GM12878 (cell line): ENCODE results near the gene RETREG3. TPM values are rescaled to one million over a fixed set of nuclear protein-coding genes. Genes with fewer than 3 reads are reported as not detected.

Source experiments
- ATAC-seq: fragments of 200-7000 bp; cut with Tn5 transposase; 3 replicates; pipeline ENCODE4 v1.9.1; 2020; ENCODE audit warnings: mild to moderate bottlenecking, moderate library complexity
- BruUV-seq: library from RNA; stranded (reverse); fragments of 400-500 nt; replicated peaks from 2 replicates; lab custom pipeline; 2021; lab: Mats Ljungman, UMichigan
- CTCF ChIA-PET: fragments of 300-600 bp; sonication (Branson Sonifier 250); formaldehyde crosslinking; extraction: SDS; loops from one replicate; lab custom pipeline; 2021; ENCODE audit warnings: inconsistent platforms; lab: Yijun Ruan, JAX
- POLR2A ChIA-PET: fragments of 350-600 bp; formaldehyde crosslinking; extraction: SDS; loops from one replicate; lab custom pipeline; 2021; ENCODE audit warnings: inconsistent platforms; lab: Charles Lee
- RAD21 ChIA-PET: fragments of 300-600 bp; sonication (Branson Sonifier 250); formaldehyde crosslinking; loops from one replicate; lab custom pipeline; 2023; ENCODE audit warnings: antibody characterized with exemption; ENCODE audit not compliant: unreplicated experiment; lab: Charles Lee
- SMC1A ChIA-PET: fragments of 300-600 bp; sonication (Branson Sonifier 250); formaldehyde crosslinking; loops from one replicate; lab custom pipeline; 2023; ENCODE audit not compliant: unreplicated experiment, uncharacterized antibody; lab: Charles Lee
- DNase-seq: peaks from one replicate; pipeline ENCODE4 v3.0.0-alpha.2; 2011; ENCODE audit warnings: low read depth, low spot score
- FAIRE-seq: peaks from 3 replicates; lab custom pipeline; 2011; peaks lifted over from hg19 to GRCh38; lab: Jason Lieb, UNC
- H2AFZ ChIP-seq: 2 replicates; pipeline ENCODE4 v1.6.0; 2011; ENCODE audit warnings: low read depth, low read length, control low read depth; ENCODE audit not compliant: control insufficient read depth
- H3K27ac ChIP-seq: 2 replicates; pipeline ENCODE4 v1.5.1; 2011; ENCODE audit warnings: control low read depth; ENCODE audit not compliant: control insufficient read depth, insufficient read depth
- H3K27me3 ChIP-seq, 2 experiments: replicated peaks in 1 of 2; 2 replicates each; pipeline versions ENCODE4 v1.6.0 to v1.6.1; 2011; ENCODE audit warnings: low read length in 1 of 2; ENCODE audit not compliant: control insufficient read depth in 2 of 2, insufficient read depth in 2 of 2
- H3K36me3 ChIP-seq, 2 experiments: 2 replicates each; pipeline ENCODE4 v1.5.1; 2011; ENCODE audit warnings: low read length in 1 of 2; ENCODE audit not compliant: control insufficient read depth in 2 of 2, insufficient read depth in 2 of 2
- H3K4me1 ChIP-seq: 2 replicates; pipeline ENCODE4 v1.6.1; 2011; ENCODE audit warnings: mild to moderate bottlenecking, low read length, moderate library complexity, mixed read lengths; ENCODE audit not compliant: control insufficient read depth, insufficient read depth
- H3K4me2 ChIP-seq: 2 replicates; pipeline ENCODE4 v1.6.0; 2011; ENCODE audit warnings: control low read depth; ENCODE audit not compliant: control insufficient read depth, insufficient read depth
- H3K4me3 ChIP-seq: fragments of 200-600 bp; sonication (generic); 2 replicates; pipeline ENCODE4 v1.5.1; 2016
- H3K79me2 ChIP-seq: 2 replicates; pipeline ENCODE4 v1.6.0; 2011; ENCODE audit warnings: low read length; ENCODE audit not compliant: control insufficient read depth, insufficient read depth
- H3K9ac ChIP-seq: 2 replicates; pipeline ENCODE4 v1.8.0; 2011; ENCODE audit warnings: low read length, control low read depth, mixed read lengths; ENCODE audit not compliant: control insufficient read depth, insufficient read depth
- H3K9me3 ChIP-seq: replicated peaks from 3 replicates; pipeline ENCODE4 v1.5.1; 2011; ENCODE audit warnings: mild to moderate bottlenecking, low read length; ENCODE audit not compliant: control insufficient read depth, insufficient read depth
- H4K20me1 ChIP-seq: 2 replicates; pipeline ENCODE4 v1.6.0; 2011; ENCODE audit not compliant: control insufficient read depth, insufficient read depth
- JUND ChIP-seq: IDR thresholded peaks from 2 replicates; pipeline ENCODE4 v1.6.1; 2012; ENCODE audit warnings: low read depth, mild to moderate bottlenecking, low read length, improper control_type of control experiment, moderate library complexity
- NR2C1 ChIP-seq: fragments of 450-650 bp; IDR thresholded peaks from 2 replicates; pipeline ENCODE4 v1.6.1; 2017; ENCODE audit warnings: antibody characterized with exemption, mild to moderate bottlenecking, moderate library complexity
- POLR2AphosphoS5 ChIP-seq: IDR thresholded peaks from 2 replicates; pipeline ENCODE4 v1.6.1; 2011; ENCODE audit warnings: mild to moderate bottlenecking, low read length, inconsistent platforms
- RAD51 ChIP-seq: fragments of 450-650 bp; IDR thresholded peaks from 2 replicates; pipeline ENCODE4 v1.6.1; 2016; ENCODE audit warnings: moderate library complexity, mild to moderate bottlenecking, inconsistent platforms
- YY1 ChIP-seq: IDR thresholded peaks from 2 replicates; pipeline ENCODE4 v1.6.1; 2011; ENCODE audit warnings: low read depth, mild to moderate bottlenecking, low read length
- WGBS: methylation state at CpG from one replicate; pipeline ENCODE4 v1.1.6; 2016; ENCODE audit warnings: low lambda C conversion rate; ENCODE audit not compliant: insufficient replicate concordance, insufficient coverage; ENCODE audit errors: missing lambda C conversion rate; 5-methylcytosine and 5-hydroxymethylcytosine counted together
- in situ Hi-C: fragments of 300-500 bp; cut with MboI; formaldehyde crosslinking; loops from 9 replicates; pipeline ENCODE4 v1.14.3; 2018; ENCODE audit warnings: mixed read lengths
- intact Hi-C: fragments of 100-400 bp; cut with micrococcal nuclease; formaldehyde crosslinking; loops from one replicate; pipeline ENCODE4 v1.14.2; 2022; ENCODE audit not compliant: unreplicated experiment
- polyA plus RNA-seq, 11 experiments: library from polyadenylated mRNA; depleted of rRNA in 4 of 11; unstranded in 6 of 11; stranded (reverse) in 5 of 11; fragments of >200 nt; fragmentation: Nextera tagmentation in 4 of 11; fragmentation: Illumina TruSeq in 1 of 11; extraction: Ambion mirVana in 4 of 11; extraction: Trizol in 1 of 11; gene quantifications; 1 replicate in 1 of 11; 2 replicates in 10 of 11; pipeline versions ENCODE4 v1.2.1 to v1.2.3, GENCODE V29; 2011 to 2016; ENCODE audit warnings: inconsistent platforms in 2 of 11, missing spikeins in 2 of 11, low read depth in 1 of 11
- total RNA-seq, 4 experiments: library from RNA; depleted of rRNA in 3 of 4; stranded (reverse); fragments of >200 nt in 3 of 4; fragmentation: Illumina TruSeq in 1 of 4; extraction: Trizol in 1 of 4; gene quantifications; 2 replicates each; pipeline versions ENCODE4 v1.2.1 to v1.2.3, GENCODE V29; 2013 to 2021
- TF ChIP-seq, protein P1 (sequence below): fragments of 450-650 bp; IDR thresholded peaks from 2 replicates; pipeline ENCODE4 v1.6.1; 2018; ENCODE audit warnings: mild to moderate bottlenecking, low read depth, moderate library complexity; ENCODE audit not compliant: partially characterized antibody
- TF ChIP-seq, protein P2 (sequence below): IDR thresholded peaks from 2 replicates; pipeline ENCODE4 v1.6.1; 2012; ENCODE audit warnings: low read depth, low read length, improper control_type of control experiment
- TF ChIP-seq, protein P3 (sequence below): IDR thresholded peaks from 2 replicates; pipeline ENCODE4 v1.6.1; 2012; ENCODE audit warnings: low read depth, low read length, improper control_type of control experiment

The RETREG3 gene
- total and polyA plus RNA-seq, 10 of the 15 experiments (the other 5 are each of a cell fraction or from before 2014, with no cell fraction given) = 7.0 to 50.6 (median 27.3) TPM

DNA sequence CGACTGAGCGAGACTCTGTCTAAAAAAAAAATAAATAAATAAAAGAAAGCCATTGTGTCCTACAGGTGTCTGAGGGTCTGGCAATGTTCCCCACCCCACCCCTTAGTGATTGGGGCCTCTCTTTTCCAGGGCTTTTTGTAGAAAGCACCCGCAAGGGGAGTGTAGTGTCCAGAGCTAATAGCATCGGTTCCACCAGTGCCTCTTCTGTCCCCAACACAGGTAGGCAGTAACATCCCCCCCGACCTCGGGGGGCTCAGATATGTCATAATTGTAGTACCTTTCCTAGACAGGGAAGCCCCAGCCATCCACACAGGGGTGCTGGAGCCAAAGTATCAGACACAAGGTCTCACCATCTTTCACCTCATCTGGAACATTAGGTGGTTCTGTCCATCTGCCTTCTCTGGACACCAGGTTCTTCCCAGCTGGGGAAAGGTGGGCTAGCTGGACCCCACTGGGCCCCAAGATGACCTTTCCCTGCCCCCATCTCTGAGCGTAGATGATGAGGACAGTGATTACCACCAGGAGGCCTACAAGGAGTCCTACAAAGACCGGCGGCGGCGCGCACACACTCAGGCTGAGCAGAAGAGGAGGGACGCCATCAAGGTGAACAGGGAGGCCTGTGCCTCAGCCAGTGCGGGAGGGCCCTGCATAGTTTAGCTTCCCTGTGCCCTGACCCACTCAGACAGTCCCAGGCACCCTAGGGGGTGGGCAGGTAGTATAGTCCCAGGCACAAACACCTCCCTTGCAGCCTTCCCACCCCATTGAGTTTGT is 40.6 kb downstream of the RETREG3 start (continued):
- TF ChIP-seq JUND (no peak), RAD51 (no peak)
- TF ChIP-seq, protein P1, sequence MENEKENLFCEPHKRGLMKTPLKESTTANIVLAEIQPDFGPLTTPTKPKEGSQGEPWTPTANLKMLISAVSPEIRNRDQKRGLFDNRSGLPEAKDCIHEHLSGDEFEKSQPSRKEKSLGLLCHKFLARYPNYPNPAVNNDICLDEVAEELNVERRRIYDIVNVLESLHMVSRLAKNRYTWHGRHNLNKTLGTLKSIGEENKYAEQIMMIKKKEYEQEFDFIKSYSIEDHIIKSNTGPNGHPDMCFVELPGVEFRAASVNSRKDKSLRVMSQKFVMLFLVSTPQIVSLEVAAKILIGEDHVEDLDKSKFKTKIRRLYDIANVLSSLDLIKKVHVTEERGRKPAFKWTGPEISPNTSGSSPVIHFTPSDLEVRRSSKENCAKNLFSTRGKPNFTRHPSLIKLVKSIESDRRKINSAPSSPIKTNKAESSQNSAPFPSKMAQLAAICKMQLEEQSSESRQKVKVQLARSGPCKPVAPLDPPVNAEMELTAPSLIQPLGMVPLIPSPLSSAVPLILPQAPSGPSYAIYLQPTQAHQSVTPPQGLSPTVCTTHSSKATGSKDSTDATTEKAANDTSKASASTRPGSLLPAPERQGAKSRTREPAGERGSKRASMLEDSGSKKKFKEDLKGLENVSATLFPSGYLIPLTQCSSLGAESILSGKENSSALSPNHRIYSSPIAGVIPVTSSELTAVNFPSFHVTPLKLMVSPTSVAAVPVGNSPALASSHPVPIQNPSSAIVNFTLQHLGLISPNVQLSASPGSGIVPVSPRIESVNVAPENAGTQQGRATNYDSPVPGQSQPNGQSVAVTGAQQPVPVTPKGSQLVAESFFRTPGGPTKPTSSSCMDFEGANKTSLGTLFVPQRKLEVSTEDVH = no peak
- TF ChIP-seq, all 136 proteins: peak for 0

DNA sequence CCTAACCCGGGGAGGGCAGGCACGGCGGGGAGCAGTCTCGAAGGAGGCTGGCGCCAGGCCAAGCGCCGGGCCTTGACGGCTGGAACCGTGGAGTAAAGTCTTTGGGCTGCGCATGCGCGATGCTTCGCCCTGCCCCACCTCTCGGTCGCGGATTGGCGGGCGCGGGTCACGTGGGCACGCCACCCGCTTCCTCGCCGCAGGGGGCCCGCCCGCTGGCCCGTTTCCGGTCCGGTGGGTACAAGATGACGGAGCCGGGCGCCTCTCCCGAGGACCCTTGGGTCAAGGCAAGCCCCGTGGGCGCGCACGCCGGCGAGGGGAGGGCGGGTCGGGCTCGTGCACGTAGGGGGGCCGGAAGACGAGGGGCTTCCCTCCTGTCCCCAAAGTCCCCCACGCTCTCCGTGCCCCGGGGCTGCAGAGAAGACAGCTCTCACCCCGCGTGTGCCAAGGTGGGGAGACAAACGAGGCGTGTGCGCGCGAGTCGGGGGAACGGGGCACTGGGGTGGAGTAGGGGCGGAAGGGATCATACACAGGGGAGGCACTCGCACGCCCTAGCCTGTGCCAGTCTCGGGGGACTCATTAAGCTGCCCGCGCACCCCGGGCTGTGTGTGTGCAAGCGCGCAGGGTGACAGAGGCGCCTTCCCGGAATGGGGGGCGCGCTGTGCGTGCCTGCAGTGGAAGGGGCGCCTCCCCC is 42.1 kb downstream of the RETREG3 start, which contains the start of gene MLX:
TSS of gene MLX (plus strand) at position 218 of the 691 bp plus-strand sequence. CDS start at position 243, 25 bp downstream.
- H3K9ac ChIP-seq = peak within 1 kb of the TSS; percentile 85
- DNase-seq = peak; percentile 68
- peaks cover 41% of the 10 kb centered on the region for H3K79me2 ChIP-seq
- ChIA-PET POLR2A (interaction anchor here (0.5 to 2.6 kb wide), 10 partner anchors 11 to 1503 kb away, joined by 3 to 14 read pairs (median 4); partner anchors contain the start of gene PSMC3IP), SMC1A (interaction anchor here (1.0 to 1.8 kb wide), 4 partner anchors 10 to 197 kb away, joined by 4 to 13 read pairs (median 5); partner anchors contain the start of genes NAGLU and PSMC3IP), CTCF (interaction anchor here (0.7 to 2.4 kb wide), 6 partner anchors 10 to 197 kb away, joined by 3 to 23 read pairs (median 6); partner anchors contain the start of gene PSMC3IP), RAD21 (interaction anchor here (0.7 to 1.9 kb wide), 7 partner anchors 11 to 196 kb away, joined by 3 to 14 read pairs (median 3); partner anchors contain the start of genes PSMC3IP and TUBG1)
- in situ Hi-C loops (no loop called here), intact Hi-C loops (no loop called here)
- peak; percentile 92 for FAIRE-seq
- peaks cover 27 to 30% of the 10 kb centered on the region in 2 experiments; a peak in 3 of 4 replicates for H3K36me3 ChIP-seq
- peak within 1 kb of the TSS; percentile 70 for H2AFZ ChIP-seq
- H3K4me1 ChIP-seq = peaks cover 17% of the 10 kb centered on the region
- WGBS = under 1% methylated on average over 62 of the region's 72 CpGs
- no peaks in the 10 kb centered on the region for H3K27me3 ChIP-seq
- H3K4me3 ChIP-seq = peak within 1 kb of the TSS; percentile 96
- ATAC-seq = peak; percentile 90
- BruUV-seq = TSS peak; percentile 40
- H3K9me3 ChIP-seq = no peaks in the 10 kb centered on the region
- H3K4me2 ChIP-seq = peak within 1 kb of the TSS; percentile 98
- no peaks in the 10 kb centered on the region for H4K20me1 ChIP-seq
- H3K27ac ChIP-seq = peak within 1 kb of the TSS; percentile 68
- TF ChIP-seq, protein P2, sequence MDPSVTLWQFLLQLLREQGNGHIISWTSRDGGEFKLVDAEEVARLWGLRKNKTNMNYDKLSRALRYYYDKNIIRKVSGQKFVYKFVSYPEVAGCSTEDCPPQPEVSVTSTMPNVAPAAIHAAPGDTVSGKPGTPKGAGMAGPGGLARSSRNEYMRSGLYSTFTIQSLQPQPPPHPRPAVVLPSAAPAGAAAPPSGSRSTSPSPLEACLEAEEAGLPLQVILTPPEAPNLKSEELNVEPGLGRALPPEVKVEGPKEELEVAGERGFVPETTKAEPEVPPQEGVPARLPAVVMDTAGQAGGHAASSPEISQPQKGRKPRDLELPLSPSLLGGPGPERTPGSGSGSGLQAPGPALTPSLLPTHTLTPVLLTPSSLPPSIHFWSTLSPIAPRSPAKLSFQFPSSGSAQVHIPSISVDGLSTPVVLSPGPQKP = peak; percentile 81
- peak; percentile 54; the same call in 1 of the 2 replicates for TF ChIP-seq POLR2AphosphoS5
- TF ChIP-seq, protein P1 = no peak
- TF ChIP-seq YY1 = peak; percentile 76
- TF ChIP-seq, protein P3, sequence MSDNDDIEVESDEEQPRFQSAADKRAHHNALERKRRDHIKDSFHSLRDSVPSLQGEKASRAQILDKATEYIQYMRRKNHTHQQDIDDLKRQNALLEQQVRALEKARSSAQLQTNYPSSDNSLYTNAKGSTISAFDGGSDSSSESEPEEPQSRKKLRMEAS = peak; percentile 96
- TF ChIP-seq NR2C1 = 0 out of 2 replicates have a peak, but pooled peaks have one; percentile 25
